Transverse colon (tissue), 4 donors: Measurements from ENCODE around the gene TMTC1.

ENCODE experiments used
- EP300 ChIP-seq: sonication (generic); formaldehyde crosslinking; IDR thresholded peaks from one replicate; pipeline ENCODE4 v1.6.1; 2017; ENCODE audit warnings: antibody characterized with exemption, low read depth
- POLR2A ChIP-seq: fragments of 450-650 bp; IDR thresholded peaks from one replicate; pipeline ENCODE4 v1.6.1; 2016; ENCODE audit warnings: antibody characterized with exemption, mild to moderate bottlenecking, moderate library complexity
- POLR2AphosphoS5 ChIP-seq, 3 donors: sonication (generic); formaldehyde crosslinking; IDR thresholded peaks; one replicate each; pipeline ENCODE4 v1.6.1; 2016; ENCODE audit warnings: antibody characterized with exemption in 3 of 3
- TF ChIP-seq, protein P1 (sequence below), 5 experiments: fragments of 200-600 bp in 3 of 5; fragments of 450-650 bp in 2 of 5; sonication (generic) in 3 of 5; IDR thresholded peaks; 1 replicate in 2 of 5; 2 replicates in 3 of 5; pipeline ENCODE4 v1.5.1; 2016 to 2017; ENCODE audit warnings: antibody characterized with exemption in 5 of 5, inconsistent platforms in 3 of 5, mild to moderate bottlenecking in 2 of 5, moderate library complexity in 1 of 5

GRCh38 chr12:29728030-29728429 lies 55.7 kb downstream of the TMTC1 start:
- TF ChIP-seq, protein P1, sequence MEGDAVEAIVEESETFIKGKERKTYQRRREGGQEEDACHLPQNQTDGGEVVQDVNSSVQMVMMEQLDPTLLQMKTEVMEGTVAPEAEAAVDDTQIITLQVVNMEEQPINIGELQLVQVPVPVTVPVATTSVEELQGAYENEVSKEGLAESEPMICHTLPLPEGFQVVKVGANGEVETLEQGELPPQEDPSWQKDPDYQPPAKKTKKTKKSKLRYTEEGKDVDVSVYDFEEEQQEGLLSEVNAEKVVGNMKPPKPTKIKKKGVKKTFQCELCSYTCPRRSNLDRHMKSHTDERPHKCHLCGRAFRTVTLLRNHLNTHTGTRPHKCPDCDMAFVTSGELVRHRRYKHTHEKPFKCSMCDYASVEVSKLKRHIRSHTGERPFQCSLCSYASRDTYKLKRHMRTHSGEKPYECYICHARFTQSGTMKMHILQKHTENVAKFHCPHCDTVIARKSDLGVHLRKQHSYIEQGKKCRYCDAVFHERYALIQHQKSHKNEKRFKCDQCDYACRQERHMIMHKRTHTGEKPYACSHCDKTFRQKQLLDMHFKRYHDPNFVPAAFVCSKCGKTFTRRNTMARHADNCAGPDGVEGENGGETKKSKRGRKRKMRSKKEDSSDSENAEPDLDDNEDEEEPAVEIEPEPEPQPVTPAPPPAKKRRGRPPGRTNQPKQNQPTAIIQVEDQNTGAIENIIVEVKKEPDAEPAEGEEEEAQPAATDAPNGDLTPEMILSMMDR (IDR thresholded peaks at IDR 0.05), result no peak
- TF ChIP-seq POLR2AphosphoS5 (IDR thresholded peaks at IDR 0.05) (no peak), POLR2A (no peak), EP300 (no peak)
